Esophagus (tissue), 2 donors: ENCODE results near the gene LARGE1. TPM values are rescaled to one million over a fixed set of nuclear protein-coding genes. Genes with fewer than 3 reads are reported as not detected.

Experiments used
- H3K27ac ChIP-seq, 2 donors: one replicate each; pipeline ENCODE4 v1.5.1; 2013; ENCODE audit warnings: low read depth in 2 of 2, mild to moderate bottlenecking in 2 of 2, inconsistent platforms in 1 of 2, low read length in 1 of 2, moderate library complexity in 1 of 2
- H3K27me3 ChIP-seq, 2 donors: one replicate each; pipeline ENCODE4 v1.6.1; 2013; ENCODE audit warnings: low read length in 2 of 2, control low read depth in 1 of 2, mild to moderate bottlenecking in 1 of 2; ENCODE audit not compliant: insufficient read depth in 2 of 2, control insufficient read depth in 1 of 2
- H3K36me3 ChIP-seq, 2 donors: one replicate each; pipeline ENCODE4 v1.6.1; 2013; ENCODE audit warnings: low read length in 1 of 2; ENCODE audit not compliant: control insufficient read depth in 2 of 2, insufficient read depth in 2 of 2
- H3K4me1 ChIP-seq, 2 donors: one replicate each; pipeline ENCODE4 v1.6.1; 2013; ENCODE audit warnings: low read length in 1 of 2; ENCODE audit not compliant: control insufficient read depth in 2 of 2, insufficient read depth in 2 of 2
- H3K4me3 ChIP-seq, 2 donors: one replicate each; pipeline ENCODE4 v1.5.1; 2013; ENCODE audit warnings: low read length in 2 of 2, mild to moderate bottlenecking in 2 of 2, low read depth in 1 of 2, moderate library complexity in 1 of 2
- H3K9me3 ChIP-seq, 2 donors: one replicate each; pipeline ENCODE4 v1.6.1; 2013; ENCODE audit warnings: mild to moderate bottlenecking in 2 of 2, low read depth in 1 of 2, low read length in 1 of 2, moderate library complexity in 1 of 2; ENCODE audit not compliant: control insufficient read depth in 2 of 2, insufficient read depth in 1 of 2
- WGBS, 2 donors: extraction: QIAGEN DNeasy Blood & Tissue Kit; methylation state at CpG; one replicate each; pipeline ENCODE4 v1.1.7; 2013; 5-methylcytosine and 5-hydroxymethylcytosine counted together
- polyA plus RNA-seq, 2 donors: library from polyadenylated mRNA; stranded (reverse); fragments of 200-250 nt; gene quantifications; one replicate each; pipeline ENCODE4 v1.2.3, GENCODE V29; 2013
- donor health status: healthy with polysubstance abuse.
- donor health status: Bipolar disorder and iron deficiency.

LARGE1 gene
- polyA plus RNA-seq, 2 donors, result 2.0 to 2.5 TPM

DNA sequence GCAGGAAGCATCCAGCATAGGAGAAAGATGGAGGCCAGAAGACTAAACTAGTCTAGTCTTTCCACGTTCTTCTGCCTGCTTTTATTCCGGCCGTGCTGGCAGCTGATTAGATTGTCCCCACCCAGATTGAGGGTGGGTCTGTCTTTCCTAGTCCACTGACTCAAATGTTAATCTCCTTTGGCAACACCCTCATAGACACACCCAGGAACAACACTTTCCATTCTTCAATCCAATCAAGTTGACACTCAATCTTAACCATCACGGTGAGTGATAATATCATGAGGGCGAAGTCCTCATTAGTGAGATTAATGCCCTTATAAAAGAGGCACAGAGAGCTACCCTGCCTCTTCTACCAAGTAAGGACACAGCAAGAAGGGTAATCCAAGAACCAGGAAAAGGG, 424.2 kb downstream of the LARGE1 start:
- Histone ChIP-seq H3K36me3 (no peaks in the 10 kb centered on the region), H3K27ac (no peak overlapping the region), H3K27me3 (no peaks in the 10 kb centered on the region), H3K4me3 (no peak overlapping the region), H3K9me3 (no peaks in the 10 kb centered on the region), H3K4me1 (no peaks in the 10 kb centered on the region)
- 78 to 87% methylated on average over 5 of the region's 5 CpGs for WGBS, 2 donors

- H3K27ac ChIP-seq, result no peak overlapping the region
- H3K36me3 ChIP-seq, result no peaks in the 10 kb centered on the region
- no peak overlapping the region for H3K4me3 ChIP-seq
- no peaks in the 10 kb centered on the region for H3K9me3 ChIP-seq
- H3K4me1 ChIP-seq, result no peaks in the 10 kb centered on the region
- WGBS, 2 donors, result 83% methylated on average over 4 of the region's 4 CpGs
- no peaks in the 10 kb centered on the region for H3K27me3 ChIP-seq
Observed at GRCh38 chr22:33493476-33494205, 426.6 kb downstream of the LARGE1 start.

DNA sequence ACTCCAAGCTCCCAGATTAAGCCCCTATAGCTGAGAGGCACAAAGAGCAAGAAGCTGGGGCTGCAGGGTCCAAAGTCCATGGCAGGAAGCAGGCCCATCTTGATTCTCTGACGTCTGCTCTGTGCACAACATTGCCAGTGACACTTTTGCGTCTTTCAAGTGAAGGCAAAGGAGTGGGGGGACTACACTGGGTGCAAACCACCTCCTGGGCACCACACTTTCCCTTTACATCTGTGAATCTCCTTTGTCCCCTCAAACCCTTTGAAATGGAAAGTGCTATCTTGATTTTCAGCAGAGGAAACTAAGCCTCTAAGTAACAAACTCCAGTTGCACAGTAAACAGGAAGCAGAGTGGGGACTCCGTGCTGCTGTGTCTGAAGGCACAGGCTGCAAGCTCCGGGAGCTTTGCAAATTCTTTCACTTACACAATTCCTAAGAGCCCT, 428.0 kb downstream of the LARGE1 start:
- Histone ChIP-seq H3K9me3 (no peaks in the 10 kb centered on the region), H3K4me3 (no peak overlapping the region), H3K27ac (no peak overlapping the region), H3K27me3 (no peaks in the 10 kb centered on the region), H3K36me3 (no peaks in the 10 kb centered on the region), H3K4me1 (no peaks in the 10 kb centered on the region)
- 48 to 65% methylated on average over 4 of the region's 4 CpGs for WGBS, 2 donors

DNA sequence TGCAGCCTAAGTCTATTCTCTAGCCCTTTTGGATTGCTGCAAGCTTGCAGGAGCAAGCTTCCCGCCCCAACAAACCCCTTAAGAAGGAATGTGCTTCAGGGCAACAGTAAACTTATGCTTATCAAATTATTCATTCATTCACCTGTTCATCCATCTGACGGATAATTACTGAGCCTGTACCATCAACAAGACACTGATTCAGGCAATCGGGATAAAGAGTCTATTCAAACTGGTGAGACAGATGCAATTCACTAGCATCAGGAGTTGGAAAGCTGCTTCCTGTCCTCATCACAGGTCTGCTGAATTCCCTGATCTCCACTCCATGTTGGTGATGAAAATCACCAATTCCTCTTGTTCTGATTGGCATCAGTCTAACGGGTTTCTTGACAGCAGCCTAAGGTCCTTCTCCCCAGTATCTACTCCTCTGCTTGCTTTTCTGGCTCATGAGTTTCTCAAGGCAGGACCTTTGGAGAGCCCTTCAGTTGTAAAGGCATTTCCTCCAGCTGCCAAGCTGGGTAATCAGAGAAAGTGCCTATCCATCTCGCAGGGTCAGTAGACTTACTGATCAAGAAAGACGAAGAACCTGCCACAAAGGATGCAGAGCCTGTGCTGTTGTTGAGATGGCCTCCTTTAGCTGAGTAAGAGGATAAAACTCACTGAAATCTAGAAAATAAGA, 433.1 kb downstream of the LARGE1 start:
- H3K9me3 ChIP-seq, result no peaks in the 10 kb centered on the region
- H3K36me3 ChIP-seq, result no peaks in the 10 kb centered on the region
- WGBS, 2 donors, result 80 to 83% methylated on average over 6 of the region's 6 CpGs
- H3K4me3 ChIP-seq, result no peak overlapping the region
- H3K4me1 ChIP-seq, result no peaks in the 10 kb centered on the region
- no peaks in the 10 kb centered on the region for H3K27me3 ChIP-seq
- H3K27ac ChIP-seq, result no peak overlapping the region

DNA sequence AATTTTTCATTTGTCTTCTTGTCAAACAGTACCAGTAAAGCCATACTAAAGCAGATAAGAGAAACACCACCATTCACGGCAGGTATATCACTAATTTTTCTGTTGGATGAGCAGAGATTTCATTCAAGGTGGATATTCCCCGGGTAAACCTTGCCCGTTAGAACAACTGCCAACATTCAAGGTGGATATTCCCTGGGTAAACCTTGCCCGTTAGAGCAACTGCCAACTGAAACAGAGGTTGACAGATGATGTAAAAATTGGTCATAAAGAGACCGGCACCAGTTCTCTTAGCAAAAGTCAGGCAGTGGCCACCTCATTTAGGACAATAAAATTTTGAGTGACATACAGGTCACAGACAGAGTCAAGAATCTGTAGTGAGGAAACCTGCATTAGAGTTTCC, 438.7 kb downstream of the LARGE1 start:
- WGBS, 2 donors, result 65 to 70% methylated on average over 5 of the region's 5 CpGs
- Histone ChIP-seq H3K27ac (no peak overlapping the region), H3K27me3 (no peaks in the 10 kb centered on the region), H3K4me1 (no peaks in the 10 kb centered on the region), H3K9me3 (no peaks in the 10 kb centered on the region), H3K4me3 (no peak overlapping the region), H3K36me3 (no peaks in the 10 kb centered on the region)

DNA sequence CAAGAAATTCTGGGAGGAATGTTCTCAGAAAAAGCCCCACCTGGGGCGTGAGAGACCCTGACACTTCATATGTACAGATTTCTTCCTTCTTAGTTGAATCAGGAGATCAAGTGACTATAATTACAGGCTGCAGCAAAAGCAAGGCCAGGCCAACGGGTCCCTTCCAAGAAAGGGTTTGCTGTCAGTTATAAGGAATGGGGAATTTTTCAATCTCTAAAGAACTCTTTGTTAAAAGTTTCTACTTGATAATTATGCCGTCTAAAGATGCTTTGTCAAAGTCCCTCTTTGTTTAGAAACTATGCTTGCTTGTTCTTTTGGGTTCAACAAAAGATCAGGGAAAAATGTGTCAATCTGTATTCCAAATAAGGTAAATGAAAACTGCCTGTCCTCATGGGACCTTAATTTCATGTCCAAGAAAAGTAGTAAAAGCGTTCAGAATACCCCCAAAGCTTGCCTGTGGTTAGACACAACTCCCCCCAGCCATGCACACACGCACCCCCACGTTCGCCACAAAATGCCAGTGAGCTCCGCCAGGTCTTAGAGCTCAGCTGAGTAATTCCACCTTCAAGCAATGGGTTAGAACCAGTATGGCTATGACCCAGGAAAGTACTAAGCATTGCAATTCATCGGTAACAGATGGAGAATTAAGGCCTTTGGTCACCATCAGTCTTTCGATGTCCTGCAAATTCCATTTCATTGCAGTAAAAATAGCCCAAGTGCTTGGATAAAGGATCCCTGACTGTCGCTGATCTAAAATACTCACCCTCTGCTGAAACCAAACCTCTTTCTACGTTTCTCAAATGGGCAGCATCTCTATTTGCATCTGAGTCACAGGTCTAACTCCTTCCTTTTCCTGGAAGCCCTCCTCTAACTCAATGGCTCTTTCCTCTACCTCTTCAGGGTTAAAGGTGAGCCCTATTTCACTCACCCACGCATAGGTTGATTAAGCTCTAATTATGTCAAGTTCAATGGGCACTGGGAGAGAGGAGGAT, 442.9 kb downstream of the LARGE1 start:
- WGBS, 2 donors, result 71 to 75% methylated on average over 13 of the region's 13 CpGs
- Histone ChIP-seq H3K36me3 (no peaks in the 10 kb centered on the region), H3K9me3 (no peaks in the 10 kb centered on the region), H3K4me1 (no peaks in the 10 kb centered on the region), H3K4me3 (no peak overlapping the region), H3K27me3 (no peaks in the 10 kb centered on the region), H3K27ac (no peak overlapping the region)

DNA sequence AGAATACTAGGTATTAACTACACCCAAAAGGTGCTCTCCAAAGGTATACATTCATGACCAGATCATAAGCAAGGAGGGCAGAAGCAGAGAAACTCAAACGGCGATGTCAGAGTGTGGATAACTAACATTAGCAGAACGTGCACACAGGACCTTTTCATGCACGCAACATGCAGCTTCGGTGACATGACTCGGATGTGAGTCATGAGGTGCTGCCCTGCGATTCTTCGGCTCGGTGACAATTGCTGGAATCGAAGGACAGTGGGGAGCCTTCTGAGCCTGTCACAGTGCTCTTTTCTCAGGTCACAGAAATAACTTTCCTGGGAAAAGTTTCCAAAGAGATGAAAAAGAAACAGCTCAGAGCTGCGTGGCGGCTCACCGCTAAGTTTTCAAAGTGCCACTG, 443.6 kb downstream of the LARGE1 start:
- H3K27me3 ChIP-seq, result no peaks in the 10 kb centered on the region
- 69 to 75% methylated on average over 13 of the region's 13 CpGs for WGBS, 2 donors
- no peaks in the 10 kb centered on the region for H3K9me3 ChIP-seq
- H3K4me1 ChIP-seq, result no peaks in the 10 kb centered on the region
- H3K36me3 ChIP-seq, result no peaks in the 10 kb centered on the region
- no peak overlapping the region for H3K27ac ChIP-seq
- H3K4me3 ChIP-seq, result no peak overlapping the region

DNA sequence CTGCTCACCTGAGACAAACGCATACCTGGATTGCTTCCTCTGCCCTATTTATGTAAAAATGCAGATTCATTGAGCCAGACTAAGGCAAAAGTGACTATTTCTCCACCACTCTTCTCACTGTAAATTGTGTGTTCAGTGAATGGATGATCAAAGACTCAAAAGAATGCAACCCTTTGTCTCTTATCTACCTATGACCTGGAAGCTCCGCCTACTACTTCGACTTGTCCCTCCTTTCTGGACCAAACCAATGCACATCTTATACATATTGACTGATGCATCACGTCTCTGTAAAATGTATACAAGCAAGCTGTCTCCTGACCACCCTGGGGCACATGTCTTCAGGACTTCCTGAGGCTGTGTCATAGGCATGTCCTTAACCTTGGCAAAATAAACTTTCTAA, 444.1 kb downstream of the LARGE1 start:
- WGBS, 2 donors, result 76 to 81% methylated on average over 4 of the region's 4 CpGs
- H3K9me3 ChIP-seq, result no peaks in the 10 kb centered on the region
- no peak overlapping the region for H3K27ac ChIP-seq
- H3K4me1 ChIP-seq, result no peaks in the 10 kb centered on the region
- no peaks in the 10 kb centered on the region for H3K36me3 ChIP-seq
- H3K27me3 ChIP-seq, result no peaks in the 10 kb centered on the region
- no peak overlapping the region for H3K4me3 ChIP-seq

DNA sequence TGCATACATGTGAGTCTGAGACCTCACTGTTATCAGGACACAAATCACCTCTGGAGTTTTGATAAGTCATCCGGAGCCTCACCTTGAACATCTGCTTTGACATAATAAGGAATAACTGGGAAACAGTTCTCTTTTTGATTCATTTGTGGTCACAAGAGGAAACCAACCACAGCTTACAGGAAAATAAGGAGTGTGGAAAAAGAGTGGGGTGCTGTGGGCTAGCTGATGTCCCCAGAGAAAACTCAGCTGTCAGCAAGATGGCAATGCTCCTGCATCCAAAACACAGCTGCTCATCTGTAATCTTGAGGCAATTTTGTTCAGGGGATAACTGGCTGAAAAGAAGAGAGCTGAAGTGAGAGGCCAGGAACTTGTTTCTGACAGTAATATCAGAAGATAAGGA, 445.7 kb downstream of the LARGE1 start:
- H3K27ac ChIP-seq, result no peak overlapping the region
- WGBS, 2 donors, result 81 to 84% methylated on average over 1 of the region's 1 CpG
- H3K27me3 ChIP-seq, result no peaks in the 10 kb centered on the region
- H3K4me3 ChIP-seq, result no peak overlapping the region
- no peaks in the 10 kb centered on the region for H3K4me1 ChIP-seq
- no peaks in the 10 kb centered on the region for H3K36me3 ChIP-seq
- no peaks in the 10 kb centered on the region for H3K9me3 ChIP-seq
